ENCODE results near the gene SH2B3.
"Not testable (repeated sequence)": the region's sequence is repeated elsewhere in the genome, so short reads cannot be mapped to it uniquely, and the experiment has no call there.

DNA sequence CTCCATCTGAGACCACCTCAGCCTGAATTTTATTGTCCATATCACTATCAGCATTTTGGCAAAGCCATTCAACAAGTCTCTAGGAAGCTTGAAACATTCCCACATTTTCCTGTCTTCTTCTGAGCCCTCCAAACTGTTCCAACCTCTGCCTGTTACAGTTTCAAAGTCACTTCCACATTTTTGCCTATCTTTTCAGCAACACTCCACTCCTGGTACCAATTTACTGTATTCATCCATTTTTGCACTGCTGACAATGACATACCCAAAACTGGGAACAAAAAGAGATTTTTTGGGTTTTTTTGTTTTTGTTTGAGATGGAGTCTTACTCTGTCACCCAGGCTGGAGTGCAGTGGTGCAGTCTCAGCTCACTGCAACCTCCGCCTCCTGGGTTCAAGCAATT is 32.5 kb upstream of the SH2B3 start:
- TF ChIP-seq CTCF, POLR2A (IDR thresholded peaks at IDR 0.05): not testable (repeated sequence)

Measured in heart left ventricle (tissue), 13 donors.